HEK293 (cell line): Measurements from ENCODE around the gene IMPACT.

Experiments used
- CTCF ChIA-PET: fragments of 350-600 bp; formaldehyde crosslinking; extraction: SDS; loops from one replicate; lab custom pipeline; 2021; ENCODE audit warnings: antibody characterized with exemption; lab: Yijun Ruan, JAX
- POLR2A ChIA-PET: fragments of 300-600 bp; formaldehyde crosslinking; extraction: SDS; loops from one replicate; lab custom pipeline; 2020; ENCODE audit warnings: antibody characterized with exemption, inconsistent platforms; lab: Yijun Ruan, JAX
- H3K27ac ChIP-seq: fragments of 200-500 bp; sonication (Bioruptor generic); 2 replicates; pipeline ENCODE4 v1.5.1; 2014; ENCODE audit warnings: low read depth, low read length, control low read depth, inconsistent platforms; ENCODE audit errors: extremely low read depth
- H3K36me3 ChIP-seq, 2 experiments: fragments of 200-500 bp in 1 of 2; sonication (Bioruptor generic) in 1 of 2; 1 replicate in 1 of 2; 2 replicates in 1 of 2; pipeline ENCODE4 v1.5.1; 2014 to 2017; ENCODE audit warnings: inconsistent platforms in 2 of 2, low read length in 2 of 2; ENCODE audit not compliant: control insufficient read depth in 2 of 2, insufficient read depth in 1 of 2
- H3K4me1 ChIP-seq: fragments of 200-500 bp; sonication (Bioruptor generic); 2 replicates; pipeline ENCODE4 v1.5.1; 2014; ENCODE audit warnings: mild to moderate bottlenecking, low read length, inconsistent platforms; ENCODE audit not compliant: control insufficient read depth, insufficient read depth
- H3K4me3 ChIP-seq: 2 replicates; pipeline ENCODE4 v1.5.1; 2011; ENCODE audit warnings: low read depth, mild to moderate bottlenecking, control low read depth, low read length, moderate library complexity
- H3K9me3 ChIP-seq: fragments of 200-500 bp; sonication (Bioruptor generic); 2 replicates; pipeline ENCODE4 v1.5.1; 2014; ENCODE audit warnings: low read depth, low read length, inconsistent platforms; ENCODE audit not compliant: control insufficient read depth, insufficient read depth
- MEIS1 ChIP-seq: sonication (generic); formaldehyde crosslinking; IDR thresholded peaks from 2 replicates; pipeline ENCODE4 v1.8.1; 2022; ENCODE audit warnings: missing genetic modification reagents, mild to moderate bottlenecking, borderline replicate concordance
- MYNN ChIP-seq: fragments of 450-650 bp; formaldehyde crosslinking; IDR thresholded peaks from 2 replicates; pipeline ENCODE4 v1.5.1; 2016; ENCODE audit warnings: missing biosample characterization, missing genetic modification characterization, borderline replicate concordance
- PRDM4 ChIP-seq: fragments of 450-650 bp; formaldehyde crosslinking; IDR thresholded peaks from 2 replicates; pipeline ENCODE4 v1.5.1; 2017; ENCODE audit warnings: missing biosample characterization, missing genetic modification characterization
- RBAK ChIP-seq: fragments of 450-650 bp; formaldehyde crosslinking; IDR thresholded peaks from 2 replicates; pipeline ENCODE4 v1.5.1; 2016; ENCODE audit warnings: missing biosample characterization, missing genetic modification characterization
- SCRT1 ChIP-seq: fragments of 450-650 bp; formaldehyde crosslinking; IDR thresholded peaks from 2 replicates; pipeline ENCODE4 v1.5.1; 2016; ENCODE audit warnings: missing biosample characterization, missing genetic modification characterization, borderline replicate concordance
- ZBTB1 ChIP-seq: fragments of 450-650 bp; formaldehyde crosslinking; IDR thresholded peaks from 2 replicates; pipeline ENCODE4 v1.5.1; 2016; ENCODE audit warnings: missing biosample characterization, missing genetic modification characterization
- ZBTB20 ChIP-seq: fragments of 450-650 bp; formaldehyde crosslinking; IDR thresholded peaks from 2 replicates; pipeline ENCODE4 v1.5.1; 2016; ENCODE audit warnings: missing biosample characterization, missing genetic modification characterization
- ZBTB48 ChIP-seq: fragments of 450-650 bp; formaldehyde crosslinking; IDR thresholded peaks from 2 replicates; pipeline ENCODE4 v1.5.1; 2016; ENCODE audit warnings: missing biosample characterization, missing genetic modification characterization
- ZNF138 ChIP-seq: fragments of 450-650 bp; formaldehyde crosslinking; IDR thresholded peaks from 2 replicates; pipeline ENCODE4 v1.5.1; 2016; ENCODE audit warnings: missing biosample characterization, missing genetic modification characterization, borderline replicate concordance
- ZNF211 ChIP-seq: fragments of 450-650 bp; formaldehyde crosslinking; IDR thresholded peaks from 2 replicates; pipeline ENCODE4 v1.5.1; 2016; ENCODE audit warnings: low read depth, missing biosample characterization, missing genetic modification characterization
- ZNF350 ChIP-seq: fragments of 450-650 bp; formaldehyde crosslinking; IDR thresholded peaks from 2 replicates; pipeline ENCODE4 v1.5.0; 2017; ENCODE audit warnings: missing biosample characterization, mild to moderate bottlenecking, missing genetic modification characterization
- ZNF37A ChIP-seq: fragments of 450-650 bp; IDR thresholded peaks from 2 replicates; pipeline ENCODE4 v1.5.1; 2018; ENCODE audit warnings: missing biosample characterization, missing genetic modification characterization
- ZNF426 ChIP-seq: fragments of 450-650 bp; formaldehyde crosslinking; IDR thresholded peaks from 2 replicates; pipeline ENCODE4 v1.5.1; 2017; ENCODE audit warnings: missing biosample characterization, missing genetic modification characterization, mild to moderate bottlenecking, inconsistent platforms, moderate library complexity
- ZNF529 ChIP-seq: fragments of 450-650 bp; formaldehyde crosslinking; IDR thresholded peaks from 2 replicates; pipeline ENCODE4 v1.5.1; 2017; ENCODE audit warnings: missing genetic modification characterization, missing biosample characterization; ENCODE audit not compliant: insufficient replicate concordance
- ZNF548 ChIP-seq: fragments of 450-650 bp; formaldehyde crosslinking; IDR thresholded peaks from 2 replicates; pipeline ENCODE4 v1.5.1; 2016; ENCODE audit warnings: missing biosample characterization, missing genetic modification characterization
- ZNF639 ChIP-seq: fragments of 450-650 bp; formaldehyde crosslinking; IDR thresholded peaks from 2 replicates; pipeline ENCODE4 v1.5.1; 2016; ENCODE audit warnings: missing biosample characterization, missing genetic modification characterization
- ZNF664 ChIP-seq: fragments of 450-650 bp; formaldehyde crosslinking; IDR thresholded peaks from 2 replicates; pipeline ENCODE4 v1.5.1; 2016; ENCODE audit warnings: missing biosample characterization, missing genetic modification characterization
- TF ChIP-seq, protein P1 (sequence below): fragments of 450-650 bp; formaldehyde crosslinking; optimal IDR thresholded peaks from 2 replicates; pipeline ENCODE3; 2016; ENCODE audit warnings: missing biosample characterization, mild to moderate bottlenecking, missing genetic modification characterization
- TF ChIP-seq, protein P2 (sequence below): sonication (generic); formaldehyde crosslinking; IDR thresholded peaks from 2 replicates; pipeline ENCODE4 v1.8.1; 2022; ENCODE audit warnings: mild to moderate bottlenecking, moderate library complexity, missing genetic modification reagents
- TF ChIP-seq, protein P3 (sequence below): fragments of 450-650 bp; formaldehyde crosslinking; IDR thresholded peaks from 2 replicates; pipeline ENCODE4 v1.5.1; 2016; ENCODE audit warnings: missing biosample characterization, missing genetic modification characterization

Gene IMPACT

DNA sequence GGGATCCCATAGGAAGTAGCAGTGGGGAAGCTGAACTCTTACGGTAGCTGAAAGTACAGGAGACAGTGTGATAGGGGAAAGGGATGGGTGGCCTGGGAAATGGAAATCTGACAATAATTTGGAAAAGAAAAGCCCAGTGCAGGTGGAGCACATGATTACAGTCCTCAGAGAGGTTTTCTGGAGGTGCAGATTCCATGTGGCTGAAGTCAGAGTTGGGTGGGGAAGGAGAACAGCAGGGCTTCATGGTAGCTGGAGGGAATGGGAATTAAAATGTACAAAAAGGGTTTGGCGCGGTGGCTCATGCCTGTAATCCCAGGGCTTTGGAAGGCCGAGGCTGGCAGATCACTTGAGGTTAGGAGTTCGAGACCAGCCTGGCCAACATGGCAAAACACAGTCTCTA is 46.1 kb downstream of the IMPACT start:
- Histone ChIP-seq H3K4me1 (no peaks in the 10 kb centered on the region), H3K4me3 (no peak overlapping the region), H3K36me3 (no peaks in the 10 kb centered on the region), H3K9me3 (no peaks in the 10 kb centered on the region), H3K27ac (no peak overlapping the region)
- ChIA-PET POLR2A (no interaction called here), CTCF (interaction anchor here (1.2 kb wide), 1 partner anchor 17 kb away, joined by 3 read pairs; no protein-coding TSS in a partner anchor)
- no peak for TF ChIP-seq ZNF37A
- TF ChIP-seq ZNF350 (tag by site-specific recombination) = no peak
- no peak for TF ChIP-seq ZBTB20
- no peak for TF ChIP-seq ZNF211 (tag by site-specific recombination)
- TF ChIP-seq RBAK (tag by site-specific recombination) = no peak

GRCh38 chr18:24474406-24474805 is 47.9 kb downstream of the IMPACT start:
- H3K27ac ChIP-seq = no peak overlapping the region
- POLR2A ChIA-PET = interaction anchor here (0.7 kb wide), 1 partner anchor 526 kb away, joined by 4 read pairs; no protein-coding TSS in a partner anchor
- no peaks in the 10 kb centered on the region for H3K36me3 ChIP-seq
- TF ChIP-seq, protein P1, sequence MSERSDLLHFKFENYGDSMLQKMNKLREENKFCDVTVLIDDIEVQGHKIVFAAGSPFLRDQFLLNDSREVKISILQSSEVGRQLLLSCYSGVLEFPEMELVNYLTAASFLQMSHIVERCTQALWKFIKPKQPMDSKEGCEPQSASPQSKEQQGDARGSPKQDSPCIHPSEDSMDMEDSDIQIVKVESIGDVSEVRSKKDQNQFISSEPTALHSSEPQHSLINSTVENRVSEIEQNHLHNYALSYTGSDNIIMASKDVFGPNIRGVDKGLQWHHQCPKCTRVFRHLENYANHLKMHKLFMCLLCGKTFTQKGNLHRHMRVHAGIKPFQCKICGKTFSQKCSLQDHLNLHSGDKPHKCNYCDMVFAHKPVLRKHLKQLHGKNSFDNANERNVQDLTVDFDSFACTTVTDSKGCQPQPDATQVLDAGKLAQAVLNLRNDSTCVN (tag by site-specific recombination) = no peak
- TF ChIP-seq MEIS1 (CRISPR knock-in tag) = no peak
- no peak for TF ChIP-seq MYNN (tag by site-specific recombination)
- TF ChIP-seq ZBTB48 (tag by site-specific recombination) = no peak
- no peak for TF ChIP-seq ZNF664 (tag by site-specific recombination)
- TF ChIP-seq ZNF138 = no peak
- no peak for TF ChIP-seq SCRT1 (tag by site-specific recombination)
- TF ChIP-seq, protein P2, sequence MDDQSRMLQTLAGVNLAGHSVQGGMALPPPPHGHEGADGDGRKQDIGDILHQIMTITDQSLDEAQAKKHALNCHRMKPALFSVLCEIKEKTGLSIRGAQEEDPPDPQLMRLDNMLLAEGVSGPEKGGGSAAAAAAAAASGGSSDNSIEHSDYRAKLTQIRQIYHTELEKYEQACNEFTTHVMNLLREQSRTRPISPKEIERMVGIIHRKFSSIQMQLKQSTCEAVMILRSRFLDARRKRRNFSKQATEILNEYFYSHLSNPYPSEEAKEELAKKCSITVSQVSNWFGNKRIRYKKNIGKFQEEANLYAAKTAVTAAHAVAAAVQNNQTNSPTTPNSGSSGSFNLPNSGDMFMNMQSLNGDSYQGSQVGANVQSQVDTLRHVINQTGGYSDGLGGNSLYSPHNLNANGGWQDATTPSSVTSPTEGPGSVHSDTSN (CRISPR knock-in tag) = no peak
- no peak for TF ChIP-seq ZNF639
- no peak for TF ChIP-seq ZNF529
- TF ChIP-seq, protein P3, sequence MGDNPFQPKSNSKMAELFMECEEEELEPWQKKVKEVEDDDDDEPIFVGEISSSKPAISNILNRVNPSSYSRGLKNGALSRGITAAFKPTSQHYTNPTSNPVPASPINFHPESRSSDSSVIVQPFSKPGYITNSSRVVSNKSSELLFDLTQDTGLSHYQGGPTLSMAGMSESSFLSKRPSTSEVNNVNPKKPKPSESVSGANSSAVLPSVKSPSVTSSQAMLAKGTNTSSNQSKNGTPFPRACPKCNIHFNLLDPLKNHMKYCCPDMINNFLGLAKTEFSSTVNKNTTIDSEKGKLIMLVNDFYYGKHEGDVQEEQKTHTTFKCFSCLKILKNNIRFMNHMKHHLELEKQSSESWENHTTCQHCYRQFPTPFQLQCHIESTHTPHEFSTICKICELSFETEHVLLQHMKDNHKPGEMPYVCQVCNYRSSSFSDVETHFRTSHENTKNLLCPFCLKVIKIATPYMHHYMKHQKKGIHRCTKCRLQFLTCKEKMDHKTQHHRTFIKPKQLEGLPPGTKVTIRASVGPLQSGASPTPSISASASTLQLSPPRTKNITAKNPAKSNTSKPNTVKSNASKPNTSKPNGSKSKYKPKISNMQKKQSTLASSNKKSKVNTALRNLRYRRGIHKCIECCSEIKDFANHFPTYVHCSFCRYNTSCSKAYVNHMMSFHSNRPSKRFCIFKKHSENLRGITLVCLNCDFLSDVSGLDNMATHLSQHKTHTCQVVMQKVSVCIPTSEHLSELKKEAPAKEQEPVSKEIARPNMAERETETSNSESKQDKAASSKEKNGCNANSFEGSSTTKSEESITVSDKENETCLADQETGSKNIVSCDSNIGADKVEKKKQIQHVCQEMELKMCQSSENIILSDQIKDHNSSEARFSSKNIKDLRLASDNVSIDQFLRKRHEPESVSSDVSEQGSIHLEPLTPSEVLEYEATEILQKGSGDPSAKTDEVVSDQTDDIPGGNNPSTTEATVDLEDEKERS (tag by site-specific recombination) = no peak
- TF ChIP-seq PRDM4 (tag by site-specific recombination) = no peak
- TF ChIP-seq ZBTB1 (tag by site-specific recombination) = no peak
- TF ChIP-seq ZNF426 (tag by site-specific recombination) = no peak
- no peak for TF ChIP-seq ZNF548 (tag by site-specific recombination)
- H3K9me3 ChIP-seq = no peaks in the 10 kb centered on the region
- CTCF ChIA-PET = interaction anchor here (0.6 to 1.8 kb wide), 4 partner anchors 13 to 1973 kb away, joined by 3 to 7 read pairs (median 3); no protein-coding TSS in a partner anchor
- no peaks in the 10 kb centered on the region for H3K4me1 ChIP-seq
- no peak overlapping the region for H3K4me3 ChIP-seq
